ENCODE data around the gene CARS1. TPM values are rescaled to one million over a fixed set of nuclear protein-coding genes. Genes with fewer than 3 reads are reported as not detected.
"Not testable (repeated sequence)": the region's sequence is repeated elsewhere in the genome, so short reads cannot be mapped to it uniquely, and the experiment has no call there.

CARS1 gene
- polyA plus RNA-seq, 3 donors = 24.7 to 81.4 (median 33.1) TPM

DNA sequence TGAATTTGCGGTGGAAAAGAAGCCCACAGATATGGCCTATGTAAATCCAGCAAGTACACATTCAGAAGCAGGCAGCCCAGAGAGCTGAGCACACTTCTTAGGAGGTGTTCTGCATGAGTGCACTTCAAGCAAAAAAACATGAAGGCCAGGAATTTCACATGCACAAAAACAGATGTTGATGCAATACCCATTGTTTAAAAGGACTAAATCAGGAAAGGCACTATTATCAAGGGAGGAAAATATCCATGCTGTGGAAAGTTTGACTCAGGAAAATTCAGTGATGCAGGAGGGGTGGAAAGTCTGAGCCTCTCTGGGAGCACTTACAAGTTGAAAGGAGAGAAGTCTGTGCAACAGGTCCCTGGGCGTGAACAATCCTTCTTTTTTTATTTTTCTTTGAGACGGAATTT lies 15.8 kb upstream of the CARS1 start:
- WGBS, 3 donors = 69 to 93% (median 72%) methylated on average over 3 of the region's 3 CpGs
- no peak overlapping the region for H3K27ac ChIP-seq (ENCODE audit: low read depth, low read length)

DNA sequence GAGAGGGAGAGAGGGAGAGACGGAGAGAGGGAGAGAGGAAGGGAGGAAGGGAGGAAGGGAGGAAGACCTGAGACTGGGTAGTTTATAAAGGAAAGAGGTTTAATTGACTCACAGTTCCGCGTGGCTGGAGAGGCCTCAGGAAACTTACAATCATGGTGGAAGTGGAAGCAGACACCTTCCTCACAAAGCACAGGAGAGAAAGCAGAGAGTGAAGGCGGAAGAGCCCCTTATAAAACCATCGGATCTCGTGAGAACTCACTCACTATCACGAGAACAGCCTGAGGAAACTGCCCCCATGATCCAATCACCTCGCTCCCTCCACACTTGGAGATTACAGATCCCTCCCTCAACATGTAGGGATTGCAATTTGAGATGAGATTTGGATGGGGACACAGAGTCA lies 12.2 kb upstream of the CARS1 start:
- no peak overlapping the region for H3K27ac ChIP-seq (ENCODE audit: low read depth, low read length)
- 82 to 85% (median 84%) methylated on average over 7 of the region's 8 CpGs for WGBS, 3 donors

DNA sequence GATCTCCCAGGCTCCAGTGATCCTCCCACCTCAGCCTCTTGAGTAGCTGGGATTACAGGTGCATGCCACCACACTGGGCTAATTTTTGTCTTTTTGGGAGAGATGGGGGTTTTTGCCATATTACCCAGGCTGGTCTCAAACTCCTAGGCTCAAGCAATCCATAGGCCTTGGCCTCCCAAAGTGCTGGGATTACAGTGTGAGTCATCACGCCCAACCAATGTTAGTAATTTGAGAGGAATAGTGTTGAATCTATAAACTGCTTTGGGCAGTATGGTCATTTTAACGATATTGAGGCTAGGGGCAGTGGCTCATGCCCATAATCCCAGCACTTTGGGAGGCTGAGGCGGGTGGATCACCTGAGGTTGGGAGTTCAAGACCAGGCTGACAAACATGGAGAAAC lies 9.1 kb upstream of the CARS1 start:
- not testable (repeated sequence) for H3K27ac ChIP-seq (ENCODE audit: low read depth, low read length)
- WGBS, 3 donors = 94 to 96% (median 95%) methylated on average over 3 of the region's 3 CpGs

DNA sequence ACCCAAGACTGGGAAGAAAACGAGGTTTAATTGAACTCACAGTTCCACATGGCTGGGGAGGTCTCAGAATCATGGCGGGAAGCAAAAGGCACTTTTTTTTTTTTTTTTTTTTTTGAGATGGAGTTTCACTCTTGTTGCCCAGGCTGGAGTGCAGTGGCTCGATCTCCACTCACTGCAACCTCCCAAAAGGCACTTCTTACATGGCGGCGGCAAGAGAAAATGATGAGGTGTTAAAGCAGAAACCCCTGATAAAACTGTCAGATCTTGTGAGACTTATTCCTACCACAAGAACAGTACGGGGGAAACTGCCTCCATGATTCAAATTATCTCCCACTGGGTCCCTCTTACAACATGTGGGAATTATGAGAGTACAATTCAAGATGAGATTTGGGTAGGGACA lies 7.5 kb upstream of the CARS1 start:
- 90 to 94% (median 93%) methylated on average over 6 of the region's 6 CpGs for WGBS, 3 donors
- not testable (repeated sequence) for H3K27ac ChIP-seq (ENCODE audit: low read depth, low read length)

DNA sequence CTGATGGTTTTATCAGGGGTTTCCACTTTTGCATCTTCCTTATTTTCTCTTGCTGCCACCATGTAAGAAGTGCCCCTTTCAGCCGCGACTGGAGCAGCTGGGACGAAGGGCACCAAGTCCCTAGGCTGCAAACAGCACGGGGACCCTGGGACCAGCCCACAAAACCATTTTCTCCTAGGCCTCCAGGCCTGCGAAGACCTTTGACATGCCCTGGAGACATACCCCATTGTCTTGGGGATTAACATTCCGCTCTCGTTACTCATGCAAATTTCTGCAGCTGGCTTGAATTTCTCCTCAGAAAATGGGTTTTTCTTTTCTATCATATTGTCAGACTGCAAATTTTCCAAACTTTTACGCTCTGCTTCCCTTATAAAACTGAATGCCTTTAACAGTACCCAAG lies 6.7 kb upstream of the CARS1 start:
- not testable (repeated sequence) for H3K27ac ChIP-seq (ENCODE audit: low read depth, low read length)
- WGBS, 3 donors = 78 to 80% (median 79%) methylated on average over 8 of the region's 8 CpGs

DNA sequence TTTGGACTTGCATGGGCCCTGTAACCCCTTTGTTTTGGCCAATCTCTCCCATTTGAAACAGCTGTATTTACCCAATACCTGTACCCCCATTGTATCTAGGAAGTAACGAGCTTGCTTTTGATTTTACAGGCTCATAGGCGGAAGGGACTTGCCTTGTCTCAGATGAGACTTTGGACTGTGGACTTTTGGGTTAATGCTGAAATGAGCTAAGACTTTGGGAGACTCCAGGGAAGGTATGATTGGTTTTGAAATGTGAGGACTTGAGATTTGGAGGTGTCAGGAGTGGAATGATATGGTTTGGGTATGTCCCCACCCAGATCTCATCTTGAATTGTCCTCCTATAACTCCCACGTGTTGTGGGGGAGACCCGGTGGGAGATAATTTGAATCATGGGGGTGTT lies 6.2 kb upstream of the CARS1 start:
- 81 to 89% (median 88%) methylated on average over 4 of the region's 4 CpGs for WGBS, 3 donors
- H3K27ac ChIP-seq (ENCODE audit: low read depth, low read length) = not testable (repeated sequence)

DNA sequence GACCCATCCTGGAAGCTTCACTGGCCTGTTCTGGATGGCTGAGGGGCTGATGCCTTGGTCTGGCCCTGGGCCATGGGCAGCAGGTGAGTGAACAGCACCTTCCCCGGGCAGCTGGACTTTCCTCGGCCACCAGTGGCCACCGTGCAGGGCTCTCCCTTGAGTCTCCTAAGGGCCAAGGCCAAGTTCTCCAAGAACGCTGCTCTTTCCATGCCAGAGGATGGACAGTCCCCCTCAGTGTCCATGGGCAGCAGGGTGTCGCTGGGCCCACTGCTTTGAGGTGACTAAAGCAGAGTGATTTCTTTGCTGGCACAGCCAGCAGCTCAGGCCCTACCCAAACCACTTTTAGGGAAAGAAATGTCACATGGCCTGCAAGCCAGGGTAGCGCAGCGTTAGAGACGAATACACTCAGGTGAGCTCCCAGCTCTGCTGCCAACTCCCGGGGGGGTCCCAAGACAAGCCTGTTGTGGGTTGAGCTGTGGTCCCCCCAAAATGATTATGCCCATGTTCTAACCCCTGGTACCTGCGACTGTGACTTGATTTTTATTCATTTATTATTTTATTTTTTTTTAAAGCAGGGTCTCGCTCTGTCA lies 3.3 kb upstream of the CARS1 start:
- H3K27ac ChIP-seq (ENCODE audit: low read depth, low read length) = no peak overlapping the region
- 88 to 94% (median 93%) methylated on average over 11 of the region's 11 CpGs for WGBS, 3 donors

DNA sequence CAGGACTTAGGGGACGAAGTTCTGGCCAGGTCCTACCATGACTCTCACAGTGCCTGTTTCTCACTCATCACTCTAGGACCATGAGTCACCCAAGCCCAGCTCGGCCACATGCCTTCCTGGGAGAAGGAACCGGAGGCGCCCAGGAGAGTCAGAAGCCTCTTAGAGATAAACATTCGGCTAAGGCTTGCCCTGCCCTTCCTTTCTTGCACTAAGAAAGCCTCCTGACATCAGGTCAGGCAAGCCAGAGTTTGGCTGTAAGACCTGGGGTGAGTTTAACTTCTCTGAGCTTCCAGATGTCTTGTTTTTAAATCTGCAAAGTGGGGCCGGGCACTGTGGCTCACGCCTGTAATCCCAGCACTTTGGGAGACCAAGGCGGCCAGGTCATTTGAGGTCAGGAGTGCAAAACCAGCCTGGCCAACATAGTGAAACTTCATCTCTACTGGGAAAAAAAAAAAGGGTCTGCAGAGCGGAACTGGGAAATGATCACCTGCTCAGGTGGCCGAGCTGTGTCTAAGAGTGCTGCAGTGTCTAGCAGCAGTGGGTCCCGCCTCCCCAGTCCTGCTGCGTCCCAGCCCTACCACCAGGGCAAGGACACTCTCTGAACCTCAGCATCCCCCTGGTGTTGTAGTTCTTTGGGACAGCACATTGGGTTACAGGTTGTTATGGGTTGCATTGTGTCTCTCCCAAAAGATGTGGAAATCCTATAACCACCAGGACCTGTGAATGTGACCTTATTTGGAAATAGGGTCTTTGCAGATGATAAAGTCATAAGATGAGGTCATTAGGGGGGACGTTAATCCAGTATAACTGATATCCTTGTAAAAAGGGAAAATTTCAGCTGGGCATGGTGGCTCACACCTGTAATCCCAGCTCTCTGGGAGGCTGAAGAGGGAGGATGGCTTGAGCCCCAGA lies 1.8 kb upstream of the CARS1 start:
- no peak overlapping the region for H3K27ac ChIP-seq (ENCODE audit: low read depth, low read length)
- WGBS, 3 donors = 74 to 84% (median 83%) methylated on average over 13 of the region's 13 CpGs

DNA sequence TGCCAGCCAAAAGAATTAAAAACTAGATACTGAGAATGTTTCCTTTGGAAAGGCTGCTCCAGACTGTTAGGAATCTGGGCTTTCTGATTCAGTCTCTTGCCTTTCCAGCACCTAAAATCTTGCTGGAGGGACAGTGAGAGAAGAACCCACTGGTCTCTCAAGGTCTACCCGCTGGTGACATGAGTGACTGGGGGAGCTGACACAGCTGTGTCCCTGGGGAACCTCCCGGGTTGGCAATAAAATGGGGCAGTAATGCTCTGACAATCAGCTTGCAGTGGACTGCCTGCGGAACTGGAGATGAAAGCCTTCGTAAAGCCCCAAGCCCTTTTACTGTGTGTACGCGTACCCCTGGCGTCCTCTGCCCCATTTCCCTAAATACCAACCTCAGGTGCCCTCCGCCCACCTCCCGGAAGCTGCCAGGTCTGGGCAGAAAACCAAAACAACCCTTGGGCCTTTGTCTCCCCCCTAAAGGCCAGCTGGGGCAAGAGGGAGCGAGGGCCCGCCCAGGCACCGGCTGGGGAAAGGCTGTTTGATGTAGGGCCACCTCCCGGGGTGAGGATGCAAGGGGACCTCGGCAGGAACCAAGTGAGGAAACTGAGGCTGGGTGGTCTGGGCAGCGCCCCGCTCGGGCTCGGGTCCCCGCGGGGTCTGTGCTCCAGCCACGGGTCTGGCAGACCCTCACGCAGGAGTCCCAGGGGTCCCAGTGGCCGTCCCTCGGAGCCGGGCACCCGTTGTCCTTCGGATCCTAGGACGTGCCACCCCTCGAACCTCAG lies 741 bp downstream of the CARS1 start:
- 2 to 4% (median 4%) methylated on average over 23 to 29 of the region's 29 CpGs for WGBS, 3 donors
- peak overlapping the region; percentile 45 for H3K27ac ChIP-seq (ENCODE audit: low read depth, low read length)

DNA sequence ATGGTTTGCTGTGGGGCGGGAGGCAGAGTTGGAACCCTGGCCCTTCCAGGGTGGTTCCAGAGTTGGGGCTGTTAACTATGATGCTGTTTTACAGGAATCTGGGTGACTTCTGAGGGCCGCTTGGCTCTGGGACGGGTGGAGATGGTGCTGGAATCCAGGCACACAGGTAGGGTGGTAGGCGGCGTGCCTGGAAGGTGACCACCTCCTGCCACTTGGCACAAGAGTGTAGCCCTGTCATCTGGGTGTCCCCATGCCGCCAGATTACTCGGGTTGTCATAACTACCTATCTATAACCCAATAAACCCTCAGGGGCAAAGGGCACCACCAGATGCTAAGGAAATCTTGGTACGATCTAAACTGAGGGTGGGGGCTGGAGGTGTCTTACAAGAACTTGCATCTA lies 1.3 kb downstream of the CARS1 start:
- 69 to 91% (median 84%) methylated on average over 8 of the region's 8 CpGs for WGBS, 3 donors
- no peak overlapping the region for H3K27ac ChIP-seq (ENCODE audit: low read depth, low read length)

DNA sequence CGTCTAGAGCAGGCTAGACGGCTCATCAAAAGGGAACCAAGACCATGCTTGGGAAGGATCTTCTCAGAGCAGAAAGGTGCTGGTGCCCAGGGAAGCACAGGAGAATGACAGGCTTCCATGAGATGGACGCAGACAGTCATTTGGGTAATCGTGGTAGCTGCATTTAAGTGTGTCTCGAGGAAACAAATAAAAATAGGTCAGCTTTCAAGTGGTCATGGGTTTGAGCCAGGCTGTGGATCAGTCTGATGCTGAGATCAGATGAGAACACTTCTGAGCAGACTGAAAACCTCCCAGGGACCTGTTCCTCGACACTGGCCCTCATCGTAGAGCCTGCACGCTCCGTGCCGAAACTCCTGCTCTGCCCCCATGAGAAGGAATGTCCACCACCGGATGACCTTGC lies 4.7 kb downstream of the CARS1 start:
- H3K27ac ChIP-seq (ENCODE audit: low read depth, low read length) = no peak overlapping the region
- WGBS, 3 donors = 76 to 86% (median 79%) methylated on average over 11 of the region's 11 CpGs

DNA sequence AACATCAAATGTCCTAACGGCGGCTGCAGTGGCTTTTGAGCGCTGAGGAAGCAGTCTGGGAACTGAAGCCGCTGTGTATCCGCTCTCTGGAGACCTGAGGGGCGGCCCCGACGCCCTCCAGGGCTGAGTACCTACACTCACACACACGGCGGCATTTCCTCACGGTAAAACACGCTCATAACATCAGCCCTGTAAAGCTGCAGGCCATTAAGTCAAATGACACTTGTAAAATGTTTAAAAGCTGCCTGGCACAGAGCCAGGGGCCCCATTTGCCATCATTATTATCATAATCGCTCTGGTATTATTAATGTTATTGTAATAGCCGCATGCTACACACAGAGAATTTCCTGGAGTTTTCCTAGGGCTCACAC lies 5.1 kb downstream of the CARS1 start:
- WGBS, 3 donors = 36 to 56% (median 40%) methylated on average over 14 of the region's 14 CpGs
- H3K27ac ChIP-seq (ENCODE audit: low read depth, low read length) = no peak overlapping the region

DNA sequence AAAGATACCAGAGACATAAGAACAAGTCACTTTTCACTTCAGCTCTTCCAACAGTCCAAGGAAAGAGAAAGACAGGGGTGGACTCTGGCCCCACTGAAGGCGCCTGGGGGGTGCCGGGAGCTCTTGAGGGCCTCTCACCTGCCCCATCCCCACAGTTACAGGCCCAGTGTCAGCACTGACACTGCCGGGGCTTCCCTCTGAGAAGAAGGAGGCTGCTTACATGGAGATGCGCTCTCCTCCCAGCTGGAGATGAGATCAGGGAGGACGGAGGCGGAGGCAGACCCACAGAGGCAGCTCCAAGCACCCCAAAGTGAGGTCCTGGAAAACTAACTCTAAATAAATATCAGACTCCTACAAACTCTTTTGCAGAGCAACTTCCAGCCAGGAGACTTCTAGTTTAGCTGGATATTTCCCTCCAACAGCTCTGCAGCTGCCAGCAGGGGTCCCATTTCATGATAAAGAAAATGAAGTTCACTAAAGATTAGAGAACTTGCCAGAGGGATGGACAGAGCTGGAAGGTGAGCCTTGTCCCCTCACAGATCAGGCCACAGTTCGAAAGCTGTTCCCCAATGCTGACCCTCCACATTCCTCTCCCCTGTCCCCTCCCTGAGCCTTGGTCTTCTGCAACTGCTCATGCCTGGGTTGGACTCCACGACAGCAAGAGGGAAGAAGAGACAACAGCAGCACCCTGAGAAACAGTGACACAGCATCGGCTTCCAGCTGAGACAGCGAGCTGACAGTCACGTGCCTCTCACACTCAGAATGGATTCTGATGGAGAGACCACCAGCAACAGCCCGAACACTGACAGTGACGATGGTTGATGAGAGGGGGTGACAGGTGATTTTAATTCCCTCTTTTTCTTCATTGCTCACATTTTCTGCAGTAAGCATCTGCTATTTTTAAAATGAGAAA lies 5.8 kb downstream of the CARS1 start:
- WGBS, 3 donors = 71 to 84% (median 80%) methylated on average over 13 of the region's 13 CpGs
- H3K27ac ChIP-seq (ENCODE audit: low read depth, low read length) = no peak overlapping the region

DNA sequence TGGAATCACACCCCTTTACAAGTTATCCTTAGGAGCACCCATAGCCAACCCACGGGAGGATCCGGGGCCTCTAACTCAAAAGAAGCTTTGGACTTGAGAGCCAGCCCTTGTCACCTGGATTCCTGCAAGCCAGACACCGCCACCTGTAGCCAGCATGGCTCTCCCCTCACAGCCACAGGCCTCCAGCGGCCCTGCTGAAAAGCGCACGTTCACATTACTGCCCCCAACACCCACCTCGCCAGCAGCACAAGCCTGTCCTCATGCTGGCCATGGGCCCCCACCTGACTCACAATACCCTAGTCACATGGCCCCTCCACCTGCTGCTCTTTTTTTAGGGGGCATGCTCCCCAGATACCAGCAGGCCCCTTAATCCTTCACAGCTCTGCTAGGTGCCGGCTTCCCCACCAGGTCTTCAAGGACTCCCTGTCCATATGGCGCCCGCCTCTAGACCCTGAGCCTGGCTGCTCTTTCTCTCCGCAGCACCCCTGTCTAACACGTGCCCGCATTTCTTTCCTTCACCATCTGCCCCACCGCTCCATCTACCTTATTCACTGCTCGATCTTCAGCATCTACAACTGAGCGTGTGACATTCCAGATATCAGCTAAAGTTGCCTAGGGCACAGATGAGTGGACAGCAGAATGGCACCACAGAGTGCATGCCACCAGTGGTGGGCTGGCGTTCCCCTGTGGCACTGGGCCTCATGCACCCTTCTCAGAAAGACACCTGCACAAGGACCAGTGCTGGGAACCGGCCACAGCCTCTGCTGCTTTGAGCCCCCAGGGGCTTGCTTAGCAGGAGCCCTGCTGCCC lies 6.6 kb downstream of the CARS1 start:
- WGBS, 3 donors = 86 to 96% (median 94%) methylated on average over 18 of the region's 18 CpGs
- H3K27ac ChIP-seq (ENCODE audit: low read depth, low read length) = no peak overlapping the region

DNA sequence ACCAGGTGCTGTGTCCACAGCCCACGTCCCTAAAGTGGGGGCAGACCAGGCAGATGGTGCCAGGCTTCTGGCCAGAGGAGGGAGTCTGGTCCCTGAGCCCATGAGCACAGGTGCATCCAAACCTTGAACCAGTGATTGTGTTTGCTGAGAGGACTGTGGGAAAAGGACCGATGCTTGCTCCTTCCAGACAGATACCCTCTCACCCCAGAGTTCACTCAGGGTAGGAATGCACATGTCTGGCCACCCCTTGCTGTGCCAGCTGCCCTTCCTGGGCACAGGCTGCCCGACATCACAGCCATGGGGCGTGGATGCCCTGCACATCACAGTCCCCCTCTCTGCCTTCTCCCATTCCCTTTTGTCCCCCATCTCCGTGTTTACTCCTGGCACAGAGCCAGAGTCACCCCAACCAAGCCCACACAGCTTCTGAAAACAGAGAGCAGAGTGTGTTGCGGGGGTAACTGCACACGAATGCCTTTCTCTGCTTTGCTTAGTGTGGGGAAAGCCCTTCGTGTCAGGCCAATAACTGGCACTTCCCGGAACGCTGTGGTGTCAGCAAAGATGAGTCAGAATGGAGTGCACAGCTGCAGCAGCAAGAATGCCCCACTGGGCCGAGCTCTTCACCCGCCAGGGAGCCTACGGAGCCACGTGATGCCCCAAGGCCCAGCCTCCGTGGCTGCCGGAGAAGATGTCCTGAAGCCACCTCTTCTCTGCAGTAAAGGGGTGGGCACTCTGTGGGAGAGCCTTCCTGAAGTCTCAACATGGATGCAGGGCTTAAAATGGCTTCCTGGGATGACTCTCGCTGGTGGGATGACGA lies 7.6 kb downstream of the CARS1 start:
- no peak overlapping the region for H3K27ac ChIP-seq (ENCODE audit: low read depth, low read length)
- WGBS, 3 donors = 42 to 58% (median 57%) methylated on average over 18 of the region's 18 CpGs

DNA sequence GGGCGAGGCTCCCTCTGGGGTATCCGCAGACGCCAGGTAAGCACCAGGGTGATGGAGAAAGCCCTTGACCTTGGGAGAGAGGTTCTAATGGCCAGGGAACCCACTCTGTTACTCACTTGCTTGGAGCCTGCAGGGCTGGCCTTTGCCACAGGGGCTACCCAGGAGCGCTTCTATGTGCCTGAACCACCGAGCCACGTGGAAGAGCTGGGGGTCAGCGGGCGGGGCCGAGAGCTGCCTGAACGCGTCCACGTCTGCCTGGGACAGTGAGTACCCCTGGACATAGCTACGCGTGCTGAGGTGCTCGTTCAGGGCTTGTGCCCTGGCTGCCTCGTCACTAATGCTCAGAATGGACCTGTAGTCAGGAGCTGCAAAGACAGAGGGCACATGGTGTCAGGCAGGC lies 9.6 kb downstream of the CARS1 start:
- no peak overlapping the region for H3K27ac ChIP-seq (ENCODE audit: low read depth, low read length)
- whole genome bisulfite sequencing, 3 donors = 91 to 95% (median 94%) methylated on average over 16 of the region's 16 CpGs

DNA sequence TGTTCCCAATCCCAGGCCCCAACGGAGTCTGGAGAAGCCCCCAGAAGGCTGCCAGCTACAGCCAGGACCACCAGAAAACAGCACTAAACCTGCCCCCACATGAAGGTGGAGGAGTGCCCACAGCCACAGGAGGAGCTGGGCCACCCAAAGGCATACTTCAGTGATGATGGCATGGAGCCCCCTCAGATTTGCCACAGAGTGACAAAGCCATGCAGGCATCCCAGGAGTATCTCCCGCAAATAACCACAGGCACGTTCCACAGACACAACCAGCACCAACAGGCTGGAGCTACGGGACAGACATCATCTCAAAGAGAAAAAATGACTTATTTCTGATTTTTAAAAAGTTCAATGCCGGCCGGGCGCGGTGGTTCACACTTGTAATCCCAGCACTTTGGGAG lies 10.6 kb downstream of the CARS1 start:
- H3K27ac ChIP-seq (ENCODE audit: low read depth, low read length) = no peak overlapping the region
- WGBS, 3 donors = 78 to 91% (median 86%) methylated on average over 8 of the region's 8 CpGs
